Measurements from ENCODE around the gene TMSB4X. TPM values are rescaled to one million over a fixed set of nuclear protein-coding genes. Genes with fewer than 3 reads are reported as not detected.

TMSB4X gene
- total and polyA plus RNA-seq, 2 of the 8 experiments (the other 6 are each of a cell fraction or from before 2014, with no cell fraction given), result 2,063 to 2,112 TPM

DNA sequence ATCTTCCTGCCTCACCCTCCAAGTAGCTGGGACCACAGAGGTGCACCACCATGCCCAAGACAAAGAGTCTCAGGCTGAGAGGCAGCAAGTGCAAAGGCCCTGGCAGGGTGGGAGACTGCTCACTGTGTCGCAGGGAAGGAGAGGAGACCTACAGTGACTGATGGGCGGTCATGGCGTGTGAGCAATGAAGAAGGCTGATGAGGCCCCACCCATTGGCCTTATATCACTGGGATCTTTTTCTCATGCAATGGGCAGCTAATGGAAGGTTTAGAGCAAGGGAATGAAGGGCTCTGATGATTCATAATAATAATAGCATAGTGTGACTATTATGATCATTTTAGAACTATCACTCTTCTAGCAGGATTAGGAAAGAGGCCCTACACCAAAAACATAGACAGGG lies 48.7 kb downstream of the TMSB4X start (continued):
- TF ChIP-seq, protein P1, sequence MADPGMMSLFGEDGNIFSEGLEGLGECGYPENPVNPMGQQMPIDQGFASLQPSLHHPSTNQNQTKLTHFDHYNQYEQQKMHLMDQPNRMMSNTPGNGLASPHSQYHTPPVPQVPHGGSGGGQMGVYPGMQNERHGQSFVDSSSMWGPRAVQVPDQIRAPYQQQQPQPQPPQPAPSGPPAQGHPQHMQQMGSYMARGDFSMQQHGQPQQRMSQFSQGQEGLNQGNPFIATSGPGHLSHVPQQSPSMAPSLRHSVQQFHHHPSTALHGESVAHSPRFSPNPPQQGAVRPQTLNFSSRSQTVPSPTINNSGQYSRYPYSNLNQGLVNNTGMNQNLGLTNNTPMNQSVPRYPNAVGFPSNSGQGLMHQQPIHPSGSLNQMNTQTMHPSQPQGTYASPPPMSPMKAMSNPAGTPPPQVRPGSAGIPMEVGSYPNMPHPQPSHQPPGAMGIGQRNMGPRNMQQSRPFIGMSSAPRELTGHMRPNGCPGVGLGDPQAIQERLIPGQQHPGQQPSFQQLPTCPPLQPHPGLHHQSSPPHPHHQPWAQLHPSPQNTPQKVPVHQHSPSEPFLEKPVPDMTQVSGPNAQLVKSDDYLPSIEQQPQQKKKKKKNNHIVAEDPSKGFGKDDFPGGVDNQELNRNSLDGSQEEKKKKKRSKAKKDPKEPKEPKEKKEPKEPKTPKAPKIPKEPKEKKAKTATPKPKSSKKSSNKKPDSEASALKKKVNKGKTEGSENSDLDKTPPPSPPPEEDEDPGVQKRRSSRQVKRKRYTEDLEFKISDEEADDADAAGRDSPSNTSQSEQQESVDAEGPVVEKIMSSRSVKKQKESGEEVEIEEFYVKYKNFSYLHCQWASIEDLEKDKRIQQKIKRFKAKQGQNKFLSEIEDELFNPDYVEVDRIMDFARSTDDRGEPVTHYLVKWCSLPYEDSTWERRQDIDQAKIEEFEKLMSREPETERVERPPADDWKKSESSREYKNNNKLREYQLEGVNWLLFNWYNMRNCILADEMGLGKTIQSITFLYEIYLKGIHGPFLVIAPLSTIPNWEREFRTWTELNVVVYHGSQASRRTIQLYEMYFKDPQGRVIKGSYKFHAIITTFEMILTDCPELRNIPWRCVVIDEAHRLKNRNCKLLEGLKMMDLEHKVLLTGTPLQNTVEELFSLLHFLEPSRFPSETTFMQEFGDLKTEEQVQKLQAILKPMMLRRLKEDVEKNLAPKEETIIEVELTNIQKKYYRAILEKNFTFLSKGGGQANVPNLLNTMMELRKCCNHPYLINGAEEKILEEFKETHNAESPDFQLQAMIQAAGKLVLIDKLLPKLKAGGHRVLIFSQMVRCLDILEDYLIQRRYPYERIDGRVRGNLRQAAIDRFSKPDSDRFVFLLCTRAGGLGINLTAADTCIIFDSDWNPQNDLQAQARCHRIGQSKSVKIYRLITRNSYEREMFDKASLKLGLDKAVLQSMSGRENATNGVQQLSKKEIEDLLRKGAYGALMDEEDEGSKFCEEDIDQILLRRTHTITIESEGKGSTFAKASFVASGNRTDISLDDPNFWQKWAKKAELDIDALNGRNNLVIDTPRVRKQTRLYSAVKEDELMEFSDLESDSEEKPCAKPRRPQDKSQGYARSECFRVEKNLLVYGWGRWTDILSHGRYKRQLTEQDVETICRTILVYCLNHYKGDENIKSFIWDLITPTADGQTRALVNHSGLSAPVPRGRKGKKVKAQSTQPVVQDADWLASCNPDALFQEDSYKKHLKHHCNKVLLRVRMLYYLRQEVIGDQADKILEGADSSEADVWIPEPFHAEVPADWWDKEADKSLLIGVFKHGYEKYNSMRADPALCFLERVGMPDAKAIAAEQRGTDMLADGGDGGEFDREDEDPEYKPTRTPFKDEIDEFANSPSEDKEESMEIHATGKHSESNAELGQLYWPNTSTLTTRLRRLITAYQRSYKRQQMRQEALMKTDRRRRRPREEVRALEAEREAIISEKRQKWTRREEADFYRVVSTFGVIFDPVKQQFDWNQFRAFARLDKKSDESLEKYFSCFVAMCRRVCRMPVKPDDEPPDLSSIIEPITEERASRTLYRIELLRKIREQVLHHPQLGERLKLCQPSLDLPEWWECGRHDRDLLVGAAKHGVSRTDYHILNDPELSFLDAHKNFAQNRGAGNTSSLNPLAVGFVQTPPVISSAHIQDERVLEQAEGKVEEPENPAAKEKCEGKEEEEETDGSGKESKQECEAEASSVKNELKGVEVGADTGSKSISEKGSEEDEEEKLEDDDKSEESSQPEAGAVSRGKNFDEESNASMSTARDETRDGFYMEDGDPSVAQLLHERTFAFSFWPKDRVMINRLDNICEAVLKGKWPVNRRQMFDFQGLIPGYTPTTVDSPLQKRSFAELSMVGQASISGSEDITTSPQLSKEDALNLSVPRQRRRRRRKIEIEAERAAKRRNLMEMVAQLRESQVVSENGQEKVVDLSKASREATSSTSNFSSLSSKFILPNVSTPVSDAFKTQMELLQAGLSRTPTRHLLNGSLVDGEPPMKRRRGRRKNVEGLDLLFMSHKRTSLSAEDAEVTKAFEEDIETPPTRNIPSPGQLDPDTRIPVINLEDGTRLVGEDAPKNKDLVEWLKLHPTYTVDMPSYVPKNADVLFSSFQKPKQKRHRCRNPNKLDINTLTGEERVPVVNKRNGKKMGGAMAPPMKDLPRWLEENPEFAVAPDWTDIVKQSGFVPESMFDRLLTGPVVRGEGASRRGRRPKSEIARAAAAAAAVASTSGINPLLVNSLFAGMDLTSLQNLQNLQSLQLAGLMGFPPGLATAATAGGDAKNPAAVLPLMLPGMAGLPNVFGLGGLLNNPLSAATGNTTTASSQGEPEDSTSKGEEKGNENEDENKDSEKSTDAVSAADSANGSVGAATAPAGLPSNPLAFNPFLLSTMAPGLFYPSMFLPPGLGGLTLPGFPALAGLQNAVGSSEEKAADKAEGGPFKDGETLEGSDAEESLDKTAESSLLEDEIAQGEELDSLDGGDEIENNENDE (IDR thresholded peaks at IDR 0.05; ENCODE audit: insufficient replicate concordance, low read length), result no peak
- TF ChIP-seq, protein P2, sequence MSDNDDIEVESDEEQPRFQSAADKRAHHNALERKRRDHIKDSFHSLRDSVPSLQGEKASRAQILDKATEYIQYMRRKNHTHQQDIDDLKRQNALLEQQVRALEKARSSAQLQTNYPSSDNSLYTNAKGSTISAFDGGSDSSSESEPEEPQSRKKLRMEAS (IDR thresholded peaks at IDR 0.05), result no peak
- no peak for TF ChIP-seq POLR2A (IDR thresholded peaks at IDR 0.05; ENCODE audit: control extremely low read depth in 1 of 2, low read depth in 2 of 2, low read length in 2 of 2)
- TF ChIP-seq SP1 (IDR thresholded peaks at IDR 0.05; ENCODE audit: low read depth, low read length), result no peak
- TF ChIP-seq POLR2AphosphoS5 (IDR thresholded peaks at IDR 0.05; ENCODE audit: low read depth, low read length), result no peak
- TF ChIP-seq SUZ12 (IDR thresholded peaks at IDR 0.05; ENCODE audit: low read length), result no peak
- no peak for TF ChIP-seq SP2 (IDR thresholded peaks at IDR 0.05; ENCODE audit: low read length)
- no peak for TF ChIP-seq SP4 (IDR thresholded peaks at IDR 0.05; ENCODE audit: low read length)

Data from H1 (cell line).